ENCODE measurements around the gene ATXN2. TPM values are rescaled to one million over a fixed set of nuclear protein-coding genes. Genes with fewer than 3 reads are reported as not detected.
A peak's percentile ranks its signal among the peaks of the same experiment; 100 is the strongest.

The ATXN2 gene
- total RNA-seq, 2 donors from 2014 or later, result 32.8 to 67.7 TPM

DNA sequence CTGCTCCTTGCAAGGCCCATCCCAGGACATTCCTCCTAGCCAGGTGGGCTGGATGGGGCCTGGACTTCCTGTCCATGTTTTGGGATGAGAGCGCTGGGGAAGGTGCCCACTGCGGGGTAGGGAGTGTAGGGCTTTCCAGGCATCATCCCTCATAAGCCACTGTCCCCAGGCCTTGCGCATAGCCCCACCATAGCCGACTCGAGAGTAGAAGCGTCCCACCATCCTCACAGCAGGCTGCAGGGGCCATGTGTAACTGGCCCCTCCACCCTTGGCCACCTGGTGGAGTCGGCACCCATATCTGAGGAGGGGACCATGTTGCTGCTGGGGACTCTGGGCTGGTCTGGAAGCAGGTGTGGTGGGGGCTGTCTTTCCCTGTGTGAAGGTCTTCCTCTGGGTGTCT lies 162.8 kb downstream of the ATXN2 start:
- Mint-ChIP-seq H3K27me3 (peaks cover 0 to 2% of the 10 kb centered on the region in 2 donors), H3K27ac (peak overlapping the region; percentile 57 to 80), H3K4me1 (ENCODE audit: low read depth in 2 of 2) (peaks cover 81 to 89% of the 10 kb centered on the region in 2 donors), H3K9me3 (no peaks in the 10 kb centered on the region), H3K4me3 (peak overlapping the region; percentile 79), H3K36me3 (no peaks in the 10 kb centered on the region)
- DNase-seq (ENCODE audit: low spot score), result no peak
- ATAC-seq, result no peak

DNA sequence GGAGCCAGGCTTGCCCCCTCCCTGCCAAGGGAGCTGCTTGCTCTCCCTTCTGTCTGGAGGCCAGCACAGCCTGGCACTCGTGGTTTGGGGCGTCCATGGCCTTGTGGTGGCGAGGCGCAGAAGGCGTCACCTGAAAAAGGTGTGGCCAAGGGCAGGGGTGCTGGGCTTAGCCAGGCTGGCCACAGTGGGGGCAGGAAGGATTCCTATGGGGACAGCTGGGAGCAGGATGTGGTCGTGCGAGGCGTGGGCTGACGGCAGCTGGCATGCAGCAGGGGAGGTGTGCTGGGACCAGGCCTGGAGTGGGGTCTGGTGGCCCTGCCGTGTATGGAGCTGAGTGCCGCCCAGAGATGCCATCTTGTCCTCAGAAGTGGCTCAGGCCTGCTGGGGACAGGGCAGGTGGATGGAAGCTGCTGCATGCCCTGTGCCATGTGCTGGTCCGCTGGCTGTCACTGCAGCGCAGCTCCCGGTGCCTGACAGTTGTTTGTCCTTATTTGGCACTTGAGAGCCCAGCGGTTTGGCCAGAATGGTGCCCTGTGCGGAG lies 163.4 kb downstream of the ATXN2 start:
- DNase-seq (ENCODE audit: low spot score) (no peak), ATAC-seq (peak in 1 of 2 donors; percentile 13)
- no peaks in the 10 kb centered on the region for H3K9me3 Mint-ChIP-seq
- H3K27me3 Mint-ChIP-seq, result peaks cover 0 to 2% of the 10 kb centered on the region in 2 donors
- peaks cover 82 to 91% of the 10 kb centered on the region in 2 donors for H3K4me1 Mint-ChIP-seq (ENCODE audit: low read depth in 2 of 2)
- peak overlapping the region; percentile 57 to 80 for H3K27ac Mint-ChIP-seq
- H3K4me3 Mint-ChIP-seq, result peak overlapping the region; percentile 79
- no peaks in the 10 kb centered on the region for H3K36me3 Mint-ChIP-seq

GRCh38 chr12:111434680-111435338 lies 164.3 kb downstream of the ATXN2 start:
- Mint-ChIP-seq H3K9me3 (no peaks in the 10 kb centered on the region), H3K27ac (peak overlapping the region; percentile 57 to 80), H3K4me1 (ENCODE audit: low read depth in 2 of 2) (peaks cover 81 to 90% of the 10 kb centered on the region in 2 donors), H3K27me3 (peaks cover 0 to 2% of the 10 kb centered on the region in 2 donors), H3K36me3 (no peaks in the 10 kb centered on the region), H3K4me3 (peak overlapping the region; percentile 79)
- ATAC-seq, result peak; percentile 78
- DNase-seq (ENCODE audit: low spot score), result peak; percentile 78

DNA sequence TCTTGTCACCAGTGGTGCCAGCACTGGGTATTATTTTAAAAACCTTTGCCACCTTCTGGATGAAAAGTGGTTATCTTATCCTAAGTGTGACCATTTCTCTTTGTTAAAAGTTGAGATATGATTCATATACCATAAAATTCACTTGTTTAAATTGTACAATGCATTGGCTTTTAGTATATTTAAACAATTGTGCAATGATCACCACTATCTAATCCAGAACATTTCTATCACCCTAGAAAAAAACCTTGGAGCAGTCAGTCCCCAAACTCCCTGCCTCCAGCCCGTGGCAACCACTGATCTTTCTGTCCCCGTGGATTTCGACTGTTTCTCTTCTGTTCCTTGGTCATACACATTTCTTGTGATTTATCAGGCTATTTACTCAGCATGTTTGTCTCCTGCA lies 165.1 kb downstream of the ATXN2 start:
- H3K36me3 Mint-ChIP-seq, result no peaks in the 10 kb centered on the region
- peaks cover 83 to 90% of the 10 kb centered on the region in 2 donors for H3K4me1 Mint-ChIP-seq (ENCODE audit: low read depth in 2 of 2)
- H3K9me3 Mint-ChIP-seq, result no peaks in the 10 kb centered on the region
- DNase-seq (ENCODE audit: low spot score) (no peak), ATAC-seq (no peak)
- H3K27ac Mint-ChIP-seq, result peak overlapping the region; percentile 57 to 80
- peak overlapping the region; percentile 79 for H3K4me3 Mint-ChIP-seq
- peaks cover 0 to 2% of the 10 kb centered on the region in 2 donors for H3K27me3 Mint-ChIP-seq

GRCh38 chr12:111431772-111432171 lies 167.3 kb downstream of the ATXN2 start:
- peak overlapping the region; percentile 83 to 91 for H3K27ac Mint-ChIP-seq

GRCh38 chr12:111430433-111431353 lies 168.4 kb downstream of the ATXN2 start:
- H3K27me3 Mint-ChIP-seq, result peaks cover 0 to 2% of the 10 kb centered on the region in 2 donors
- H3K4me3 Mint-ChIP-seq, result peak overlapping the region; percentile 80
- H3K27ac Mint-ChIP-seq, result peak overlapping the region; percentile 83 to 91
- H3K9me3 Mint-ChIP-seq, result no peaks in the 10 kb centered on the region
- DNase-seq (ENCODE audit: low spot score), result peak; percentile 80
- H3K4me1 Mint-ChIP-seq (ENCODE audit: low read depth in 2 of 2), result peaks cover 76% of the 10 kb centered on the region in 2 donors
- no peaks in the 10 kb centered on the region for H3K36me3 Mint-ChIP-seq
- ATAC-seq, result peak; percentile 56 to 75

More at GRCh38 chr12:111431772-111432171, 167.3 kb downstream of the ATXN2 start:
- DNase-seq (ENCODE audit: low spot score) (no peak), ATAC-seq (no peak)
- Mint-ChIP-seq H3K9me3 (no peaks in the 10 kb centered on the region), H3K4me3 (peak overlapping the region; percentile 80), H3K27me3 (peaks cover 0 to 2% of the 10 kb centered on the region in 2 donors), H3K4me1 (ENCODE audit: low read depth in 2 of 2) (peaks cover 76% of the 10 kb centered on the region in 2 donors), H3K36me3 (no peaks in the 10 kb centered on the region)

DNA sequence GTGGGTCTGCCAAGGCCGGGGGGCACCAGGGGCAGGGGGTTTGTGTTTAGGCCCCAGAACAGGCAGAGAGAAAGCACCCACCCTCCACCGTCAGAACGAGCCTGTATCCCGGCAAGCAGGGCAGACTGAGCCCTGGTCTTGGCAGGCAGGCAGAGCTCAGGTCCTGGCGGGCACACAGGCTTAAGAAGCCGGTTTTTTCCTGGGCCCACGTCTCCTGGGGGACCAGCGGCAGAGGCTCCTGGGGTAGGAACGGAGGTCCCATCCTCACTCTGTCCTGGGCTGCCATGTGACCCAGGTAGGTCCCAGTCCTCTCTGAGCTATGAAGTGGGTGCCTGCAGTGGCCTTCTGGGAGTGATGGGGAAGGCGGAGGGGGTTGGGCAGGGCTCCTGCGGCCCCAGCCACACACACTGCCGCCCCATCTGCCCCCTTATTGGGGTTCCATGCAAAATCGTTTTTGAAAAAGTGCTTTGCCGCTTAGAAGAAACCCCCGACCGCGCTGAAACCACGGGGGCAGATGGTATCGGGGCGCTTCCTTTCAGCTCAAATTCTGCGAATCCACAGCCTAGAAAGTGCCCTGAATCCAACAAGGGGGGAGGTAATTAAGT lies 169.2 kb downstream of the ATXN2 start:
- H3K27me3 Mint-ChIP-seq, result peaks cover 0 to 2% of the 10 kb centered on the region in 2 donors
- H3K36me3 Mint-ChIP-seq, result no peaks in the 10 kb centered on the region
- ATAC-seq, result peak; percentile 17 to 39
- H3K9me3 Mint-ChIP-seq, result no peaks in the 10 kb centered on the region
- peaks cover 75 to 78% of the 10 kb centered on the region in 2 donors for H3K4me1 Mint-ChIP-seq (ENCODE audit: low read depth in 2 of 2)
- peak overlapping the region; percentile 80 for H3K4me3 Mint-ChIP-seq
- H3K27ac Mint-ChIP-seq, result peak overlapping the region; percentile 83 to 91
- no peak for DNase-seq (ENCODE audit: low spot score)

- DNase-seq (ENCODE audit: low spot score), result no peak
- ATAC-seq, result peak; percentile 5 to 26
- Mint-ChIP-seq H3K36me3 (no peaks in the 10 kb centered on the region), H3K9me3 (no peaks in the 10 kb centered on the region), H3K27me3 (no peaks in the 10 kb centered on the region), H3K27ac (peak overlapping the region; percentile 59 to 72), H3K4me1 (ENCODE audit: low read depth in 2 of 2) (peaks cover 69 to 75% of the 10 kb centered on the region in 2 donors), H3K4me3 (peak overlapping the region; percentile 62)
Measured at GRCh38 chr12:111428728-111429175, 170.4 kb downstream of the ATXN2 start.

GRCh38 chr12:111428081-111428727 lies 170.9 kb downstream of the ATXN2 start:
- no peak for DNase-seq (ENCODE audit: low spot score)
- ATAC-seq, result no peak
- H3K4me3 Mint-ChIP-seq, result peak overlapping the region; percentile 62
- H3K27me3 Mint-ChIP-seq, result no peaks in the 10 kb centered on the region
- H3K36me3 Mint-ChIP-seq, result no peaks in the 10 kb centered on the region
- no peaks in the 10 kb centered on the region for H3K9me3 Mint-ChIP-seq
- peaks cover 63 to 70% of the 10 kb centered on the region in 2 donors for H3K4me1 Mint-ChIP-seq (ENCODE audit: low read depth in 2 of 2)
- H3K27ac Mint-ChIP-seq, result peak overlapping the region; percentile 59 to 72

- no peaks in the 10 kb centered on the region for H3K9me3 Mint-ChIP-seq
- no peaks in the 10 kb centered on the region for H3K36me3 Mint-ChIP-seq
- peaks cover 57 to 68% of the 10 kb centered on the region in 2 donors for H3K4me1 Mint-ChIP-seq (ENCODE audit: low read depth in 2 of 2)
- no peaks in the 10 kb centered on the region for H3K27me3 Mint-ChIP-seq
- no peak for DNase-seq (ENCODE audit: low spot score)
- H3K4me3 Mint-ChIP-seq, result no peak overlapping the region
- H3K27ac Mint-ChIP-seq, result peak overlapping the region; percentile 66 to 72
- ATAC-seq, result no peak
Measured at GRCh38 chr12:111427417-111428074, 171.6 kb downstream of the ATXN2 start.

GRCh38 chr12:111426344-111427185 lies 172.6 kb downstream of the ATXN2 start:
- ATAC-seq (peak; percentile 62 to 65), DNase-seq (ENCODE audit: low spot score) (no peak)
- Mint-ChIP-seq H3K36me3 (no peaks in the 10 kb centered on the region), H3K27ac (peak overlapping the region; percentile 66 to 84), H3K9me3 (no peaks in the 10 kb centered on the region), H3K4me1 (ENCODE audit: low read depth in 2 of 2) (peaks cover 47 to 58% of the 10 kb centered on the region in 2 donors), H3K4me3 (peak overlapping the region; percentile 65), H3K27me3 (no peaks in the 10 kb centered on the region)

DNA sequence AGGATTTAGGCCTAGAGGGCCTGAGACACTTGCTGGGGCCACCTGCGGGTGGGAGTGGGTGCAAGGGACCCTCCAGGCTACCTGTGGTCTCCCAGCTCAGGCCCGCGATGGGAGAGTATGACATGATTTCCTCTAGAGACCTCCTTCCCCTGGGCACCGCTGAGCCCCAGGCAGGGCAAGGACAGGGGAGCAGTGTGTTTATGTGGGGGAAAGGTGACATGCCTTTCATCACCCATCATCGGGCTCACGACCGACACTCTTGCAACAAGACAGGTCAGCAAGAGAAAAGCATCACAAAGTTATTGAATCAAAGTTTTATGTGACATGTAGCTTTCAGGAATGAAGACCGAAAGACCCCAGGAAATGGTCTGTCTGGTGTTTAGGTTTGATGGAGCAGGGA lies 173.5 kb downstream of the ATXN2 start:
- Mint-ChIP-seq H3K36me3 (no peaks in the 10 kb centered on the region), H3K27ac (peak overlapping the region; percentile 66 to 84), H3K4me1 (ENCODE audit: low read depth in 2 of 2) (peaks cover 38 to 51% of the 10 kb centered on the region in 2 donors), H3K4me3 (peak overlapping the region; percentile 65), H3K9me3 (no peaks in the 10 kb centered on the region), H3K27me3 (no peaks in the 10 kb centered on the region)
- ATAC-seq (no peak), DNase-seq (ENCODE audit: low spot score) (no peak)

Measured in natural killer cell treated with Interleukin-12 subunit alpha and Interleukin-12 subunit beta and Interleukin-15 and Interleukin-18, amount 100 ng/mL, for 72 hours (primary cell).